ENCODE data around the gene CNNM2. TPM values are rescaled to one million over a fixed set of nuclear protein-coding genes. Genes with fewer than 3 reads are reported as not detected.
A peak's percentile ranks its signal among the peaks of the same experiment; 100 is the strongest.

Gene CNNM2
- 12.9 TPM for total RNA-seq
- long read RNA-seq, full-length matches to known transcripts, result 9 of 24 reads
- long read RNA-seq, partial matches to known transcripts, result 1 of 24 reads
- long read RNA-seq, other reads (novel, unspliced or antisense), result 14 of 24 reads

- peaks cover 21% of the 10 kb centered on the region for H3K4me1 ChIP-seq
- intact Hi-C loops (cut with DNase I), result loop anchor here (10.0 kb wide), 3 partner anchors 147 to 417 kb away; partner anchors contain the start of gene RPEL1
- ATAC-seq, result peak; percentile 98
- peak within 1 kb of the TSS; percentile 93 for H3K4me3 ChIP-seq
- no peaks in the 10 kb centered on the region for H3K27me3 ChIP-seq
- no peaks in the 10 kb centered on the region for H3K36me3 ChIP-seq
- H3K27ac ChIP-seq, result peak within 1 kb of the TSS; percentile 82
- no peak for TF ChIP-seq CTCF (IDR thresholded peaks at IDR 0.05)
- peak; percentile 100 for DNase-seq
- H3K9me3 ChIP-seq, result no peaks in the 10 kb centered on the region
These were observed at the start of gene CNNM2 for GRCh38 chr10:102917962-102918816. TSS of gene CNNM2 (plus strand) at chr10:102918294. CDS start at chr10:102918481, 187 bp downstream.

GRCh38 chr10:102868911-102869257 is 49.2 kb upstream of the CNNM2 start:
- intact Hi-C loops (cut with DNase I), result no loop called here
- Histone ChIP-seq H3K9me3 (no peaks in the 10 kb centered on the region), H3K4me1 (no peaks in the 10 kb centered on the region), H3K27me3 (no peaks in the 10 kb centered on the region), H3K27ac (no peak overlapping the region), H3K4me3 (peak overlapping the region; percentile 49), H3K36me3 (peaks cover 6% of the 10 kb centered on the region)
- DNase-seq, result no peak
- TF ChIP-seq CTCF (IDR thresholded peaks at IDR 0.05), result no peak
- ATAC-seq, result no peak

GRCh38 chr10:102869258-102870198 is 48.6 kb upstream of the CNNM2 start, which contains the start of gene AS3MT:
TSS of gene AS3MT (plus strand) at chr10:102869470. CDS start at chr10:102869593, 123 bp downstream.
- H3K4me1 ChIP-seq, result no peaks in the 10 kb centered on the region
- no peak for TF ChIP-seq CTCF (IDR thresholded peaks at IDR 0.05)
- no peak within 1 kb of the TSS for H3K27ac ChIP-seq
- no peaks in the 10 kb centered on the region for H3K27me3 ChIP-seq
- no peaks in the 10 kb centered on the region for H3K36me3 ChIP-seq
- peak within 1 kb of the TSS; percentile 49 for H3K4me3 ChIP-seq
- H3K9me3 ChIP-seq, result no peaks in the 10 kb centered on the region
- intact Hi-C loops (cut with DNase I), result no loop called here
- peak; percentile 73 for DNase-seq
- ATAC-seq, result peak; percentile 92

GRCh38 chr10:102870221-102870620 is 47.9 kb upstream of the CNNM2 start:
- DNase-seq (no peak), ATAC-seq (no peak)
- Histone ChIP-seq H3K27me3 (no peaks in the 10 kb centered on the region), H3K4me3 (peak overlapping the region; percentile 49), H3K4me1 (no peaks in the 10 kb centered on the region), H3K36me3 (no peaks in the 10 kb centered on the region), H3K9me3 (no peaks in the 10 kb centered on the region), H3K27ac (no peak overlapping the region)
- no peak for TF ChIP-seq CTCF (IDR thresholded peaks at IDR 0.05)
- intact Hi-C loops (cut with DNase I), result no loop called here

- no peak for TF ChIP-seq CTCF (IDR thresholded peaks at IDR 0.05)
- DNase-seq (no peak), ATAC-seq (no peak)
- Histone ChIP-seq H3K9me3 (no peaks in the 10 kb centered on the region), H3K4me3 (no peak overlapping the region), H3K27me3 (no peaks in the 10 kb centered on the region), H3K27ac (no peak overlapping the region), H3K36me3 (no peaks in the 10 kb centered on the region), H3K4me1 (no peaks in the 10 kb centered on the region)
- intact Hi-C loops (cut with DNase I), result no loop called here
These were observed 45.9 kb upstream of the CNNM2 start for GRCh38 chr10:102872163-102872562.
